Measurements from ENCODE around the gene DYRK3. TPM values are rescaled to one million over a fixed set of nuclear protein-coding genes. Genes with fewer than 3 reads are reported as not detected.

The DYRK3 gene
- total RNA-seq, 6 experiments from 2014 or later = 24.2 to 27.4 (median 26.9) TPM

DNA sequence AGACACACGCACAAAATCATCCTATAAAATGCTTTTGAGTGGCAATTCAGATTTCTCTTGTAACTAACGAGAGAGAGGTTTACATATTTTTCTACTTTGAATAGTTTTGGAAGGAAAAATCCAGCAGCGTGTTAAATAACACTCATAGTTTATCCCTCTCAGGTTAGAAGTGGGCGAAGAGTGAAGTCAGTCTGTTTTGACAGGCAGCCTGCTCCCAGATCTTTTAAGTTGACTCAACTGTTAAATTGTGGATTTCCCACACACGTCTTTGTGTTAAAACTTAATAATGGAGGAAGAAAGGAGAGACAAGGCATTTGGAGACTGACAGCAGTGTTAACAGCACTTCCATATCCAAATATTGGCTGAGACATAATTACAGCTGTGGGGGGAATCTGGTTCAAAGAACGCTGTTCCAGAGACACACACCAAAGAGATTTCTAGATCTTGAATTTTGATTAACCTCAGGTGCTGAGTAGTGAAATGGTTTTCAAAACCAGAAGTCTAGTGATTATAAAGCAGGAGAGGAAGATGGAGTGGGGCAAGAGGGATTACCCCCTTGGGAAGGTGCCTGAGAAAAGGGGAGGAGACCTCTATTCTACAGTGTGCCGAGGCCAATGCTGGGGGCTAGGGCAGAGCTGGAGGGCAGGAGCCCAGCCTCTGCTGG, 52.0 kb downstream of the DYRK3 start:
- DNase-seq = no peak
- Mint-ChIP-seq H3K4me1 (ENCODE audit: low read depth) (peaks cover 66% of the 10 kb centered on the region), H3K4me3 (peak overlapping the region; percentile 100), H3K27me3 (ENCODE audit: insufficient read depth) (peaks cover 12% of the 10 kb centered on the region), H3K36me3 (ENCODE audit: low read depth) (no peaks in the 10 kb centered on the region; the same call in 1 of the 2 replicates), H3K9me3 (no peaks in the 10 kb centered on the region), H3K27ac (peak overlapping the region; percentile 98)
- TF ChIP-seq, protein P1, sequence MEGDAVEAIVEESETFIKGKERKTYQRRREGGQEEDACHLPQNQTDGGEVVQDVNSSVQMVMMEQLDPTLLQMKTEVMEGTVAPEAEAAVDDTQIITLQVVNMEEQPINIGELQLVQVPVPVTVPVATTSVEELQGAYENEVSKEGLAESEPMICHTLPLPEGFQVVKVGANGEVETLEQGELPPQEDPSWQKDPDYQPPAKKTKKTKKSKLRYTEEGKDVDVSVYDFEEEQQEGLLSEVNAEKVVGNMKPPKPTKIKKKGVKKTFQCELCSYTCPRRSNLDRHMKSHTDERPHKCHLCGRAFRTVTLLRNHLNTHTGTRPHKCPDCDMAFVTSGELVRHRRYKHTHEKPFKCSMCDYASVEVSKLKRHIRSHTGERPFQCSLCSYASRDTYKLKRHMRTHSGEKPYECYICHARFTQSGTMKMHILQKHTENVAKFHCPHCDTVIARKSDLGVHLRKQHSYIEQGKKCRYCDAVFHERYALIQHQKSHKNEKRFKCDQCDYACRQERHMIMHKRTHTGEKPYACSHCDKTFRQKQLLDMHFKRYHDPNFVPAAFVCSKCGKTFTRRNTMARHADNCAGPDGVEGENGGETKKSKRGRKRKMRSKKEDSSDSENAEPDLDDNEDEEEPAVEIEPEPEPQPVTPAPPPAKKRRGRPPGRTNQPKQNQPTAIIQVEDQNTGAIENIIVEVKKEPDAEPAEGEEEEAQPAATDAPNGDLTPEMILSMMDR (IDR thresholded peaks at IDR 0.05) = no peak

DNA sequence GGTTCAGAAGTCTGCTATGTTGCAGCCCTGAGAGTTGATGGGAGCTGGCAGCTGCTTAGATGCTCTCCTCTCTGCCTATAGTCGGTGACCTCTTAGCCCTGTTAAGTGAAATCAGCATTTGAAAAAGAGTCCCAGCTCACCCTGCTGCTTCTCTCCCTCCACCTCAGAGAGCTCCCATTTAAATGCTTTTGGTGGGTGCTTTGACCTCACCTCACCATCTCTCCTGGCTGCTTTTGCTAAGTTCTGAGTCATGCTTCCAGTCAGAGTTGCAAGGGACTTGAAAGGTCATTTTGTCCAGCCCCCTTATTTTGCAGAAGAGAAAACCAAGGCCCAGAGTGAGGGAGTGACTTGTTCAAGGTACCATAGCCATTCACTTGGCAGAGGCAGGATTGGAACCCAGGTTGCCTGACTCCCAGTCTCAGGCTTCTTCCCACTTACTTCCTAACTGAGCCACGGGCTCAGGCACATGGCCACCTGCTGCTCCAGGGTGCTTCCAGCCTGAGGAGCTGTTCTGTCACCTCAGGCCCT, 52.6 kb downstream of the DYRK3 start:
- H3K4me3 Mint-ChIP-seq = peak overlapping the region; percentile 100

DNA sequence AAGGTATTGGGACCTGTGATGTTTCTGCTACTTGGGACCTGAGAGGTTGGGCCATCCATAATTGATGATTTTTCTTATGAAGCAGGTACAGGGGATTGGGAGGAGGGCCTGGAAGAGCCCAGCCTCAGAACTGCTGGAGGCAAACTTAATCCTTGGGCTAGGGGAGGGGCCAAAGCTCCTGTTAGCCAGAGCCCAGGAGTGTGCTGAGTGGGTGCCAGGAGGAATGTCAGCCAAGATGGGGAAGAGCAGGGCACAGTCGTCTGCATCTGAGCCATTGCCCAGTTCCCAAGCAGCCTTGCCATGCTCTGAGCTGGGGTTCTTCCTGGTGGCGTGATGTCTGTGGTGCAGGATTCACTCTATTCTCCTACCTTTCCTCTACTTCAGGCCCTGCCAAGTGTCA, 55.2 kb downstream of the DYRK3 start:
- Mint-ChIP-seq H3K9me3 (no peaks in the 10 kb centered on the region), H3K4me1 (ENCODE audit: low read depth) (peaks cover 90% of the 10 kb centered on the region), H3K36me3 (ENCODE audit: low read depth) (no peaks in the 10 kb centered on the region; the same call in 1 of the 2 replicates), H3K27ac (no peak overlapping the region), H3K27me3 (ENCODE audit: insufficient read depth) (peaks cover 5% of the 10 kb centered on the region; the same call in 1 of the 2 replicates), H3K4me3 (no peak overlapping the region)
- TF ChIP-seq, protein P1 (IDR thresholded peaks at IDR 0.05) = no peak
- DNase-seq = no peak

More for the DNA sequence above, 52.6 kb downstream of the DYRK3 start:
- no peaks in the 10 kb centered on the region for H3K9me3 Mint-ChIP-seq
- peaks cover 72% of the 10 kb centered on the region for H3K4me1 Mint-ChIP-seq (ENCODE audit: low read depth)
- TF ChIP-seq, protein P1 (IDR thresholded peaks at IDR 0.05) = no peak
- no peaks in the 10 kb centered on the region; the same call in 1 of the 2 replicates for H3K36me3 Mint-ChIP-seq (ENCODE audit: low read depth)
- H3K27ac Mint-ChIP-seq = peak overlapping the region; percentile 98
- peak; percentile 39 for DNase-seq
- peaks cover 10% of the 10 kb centered on the region for H3K27me3 Mint-ChIP-seq (ENCODE audit: insufficient read depth)

DNA sequence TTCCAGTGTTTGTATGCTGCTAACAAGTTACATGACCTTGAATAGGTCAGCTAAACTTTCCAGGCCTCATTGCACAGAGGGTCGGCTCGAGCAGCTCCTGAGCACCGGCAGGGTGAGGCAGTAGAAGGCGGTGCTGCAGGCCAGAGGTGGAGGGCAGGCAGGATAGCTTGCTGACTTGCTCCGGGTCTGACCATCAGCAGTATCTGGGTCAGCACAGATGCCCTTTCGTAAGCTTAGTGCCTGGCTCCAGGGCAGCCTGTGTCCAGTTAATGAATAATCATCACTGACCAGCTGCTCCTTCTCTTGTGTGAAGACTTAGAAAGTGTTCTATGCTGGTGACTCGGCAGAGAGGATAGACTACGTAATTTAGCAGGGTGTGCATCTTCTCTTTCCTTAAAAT, 56.3 kb downstream of the DYRK3 start:
- peaks cover under 1% of the 10 kb centered on the region; the same call in 1 of the 2 replicates for H3K36me3 Mint-ChIP-seq (ENCODE audit: low read depth)
- no peaks in the 10 kb centered on the region for H3K9me3 Mint-ChIP-seq
- TF ChIP-seq, protein P1 (IDR thresholded peaks at IDR 0.05) = no peak
- H3K27me3 Mint-ChIP-seq (ENCODE audit: insufficient read depth) = peaks cover 2% of the 10 kb centered on the region; the same call in 1 of the 2 replicates
- H3K4me3 Mint-ChIP-seq = peak overlapping the region; percentile 73
- DNase-seq = peak; percentile 10
- peak overlapping the region; percentile 91 for H3K27ac Mint-ChIP-seq
- peaks cover 96% of the 10 kb centered on the region for H3K4me1 Mint-ChIP-seq (ENCODE audit: low read depth)

DNA sequence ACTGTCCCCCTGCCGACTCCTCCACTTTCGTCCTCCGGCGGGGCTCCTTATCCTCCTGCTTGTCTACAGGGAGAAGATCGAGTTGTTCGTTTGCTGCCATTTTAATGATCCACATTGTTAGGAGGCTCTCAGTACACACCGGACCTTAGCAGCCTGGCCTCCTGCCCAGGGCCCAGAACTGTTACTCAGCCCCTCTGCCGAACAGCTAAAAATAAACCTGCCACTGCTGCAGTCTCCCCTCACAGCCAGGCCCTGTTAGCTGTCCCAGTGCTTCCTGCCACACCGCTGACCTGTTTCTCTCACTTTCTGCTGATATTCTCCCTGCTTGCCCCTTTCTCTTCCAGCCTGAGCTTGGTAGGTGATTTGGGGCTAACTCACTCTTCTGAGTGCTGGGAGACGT, 57.7 kb downstream of the DYRK3 start:
- peaks cover 11% of the 10 kb centered on the region; the same call in 1 of the 2 replicates for H3K36me3 Mint-ChIP-seq (ENCODE audit: low read depth)
- no peaks in the 10 kb centered on the region for H3K9me3 Mint-ChIP-seq
- TF ChIP-seq, protein P1 (IDR thresholded peaks at IDR 0.05) = no peak
- H3K4me3 Mint-ChIP-seq = peak overlapping the region; percentile 73
- DNase-seq = peak; percentile 84
- peak overlapping the region; percentile 91 for H3K27ac Mint-ChIP-seq
- H3K4me1 Mint-ChIP-seq (ENCODE audit: low read depth) = peaks cover 91% of the 10 kb centered on the region
- peaks cover 2% of the 10 kb centered on the region; the same call in 1 of the 2 replicates for H3K27me3 Mint-ChIP-seq (ENCODE audit: insufficient read depth)
